Gastrocnemius medialis (tissue), 4 donors: ENCODE results near the gene WDR91. TPM values are rescaled to one million over a fixed set of nuclear protein-coding genes. Genes with fewer than 3 reads are reported as not detected.
A peak's percentile ranks its signal among the peaks of the same experiment; 100 is the strongest.

Experiments
- ATAC-seq, 2 donors: fragments of 150-250 bp; one replicate each; pipeline ENCODE4 v1.9.1; 2016
- DNase-seq, 2 donors: peaks; one replicate each; pipeline ENCODE4 v3.0.0-alpha.2; 2019
- H3K27ac ChIP-seq, 4 donors: fragments of 200-600 bp; sonication (generic); 1 replicate in 1 of 4; 2 replicates in 3 of 4; pipeline ENCODE4 v1.5.1; 2016 to 2018; ENCODE audit warnings: mild to moderate bottlenecking in 2 of 4, moderate library complexity in 1 of 4
- H3K27me3 ChIP-seq, 3 donors: fragments of 200-600 bp; sonication (generic) in 2 of 3; 1 replicate in 1 of 3; 2 replicates in 2 of 3; pipeline versions ENCODE4 v1.5.1 to v1.6.0; 2016 to 2019; ENCODE audit warnings: mild to moderate bottlenecking in 1 of 3, moderate library complexity in 1 of 3
- H3K36me3 ChIP-seq, 2 donors: fragments of 200-600 bp; sonication (generic) in 1 of 2; one replicate each; pipeline ENCODE4 v1.5.1; 2017 to 2018
- H3K4me1 ChIP-seq, 2 donors: fragments of 200-600 bp; sonication (generic) in 1 of 2; one replicate each; pipeline ENCODE4 v1.5.1; 2016 to 2017; ENCODE audit warnings: mild to moderate bottlenecking in 2 of 2
- H3K4me3 ChIP-seq, 4 donors: fragments of 200-600 bp; sonication (generic) in 3 of 4; 1 replicate in 1 of 4; 2 replicates in 3 of 4; pipeline ENCODE4 v1.5.1; 2016 to 2019; ENCODE audit warnings: mild to moderate bottlenecking in 2 of 4
- H3K9me3 ChIP-seq, 3 donors: fragments of 200-600 bp; sonication (generic) in 2 of 3; 1 replicate in 1 of 3; 2 replicates in 2 of 3; pipeline ENCODE4 v1.5.1; 2016 to 2019
- POLR2A ChIP-seq, 2 donors: fragments of 450-650 bp; IDR thresholded peaks; one replicate each; pipeline ENCODE4 v1.6.1; 2017; ENCODE audit warnings: antibody characterized with exemption in 2 of 2, mild to moderate bottlenecking in 2 of 2, moderate library complexity in 2 of 2
- in situ Hi-C, 4 donors: fragments of 200-750 bp; cut with MboI; loops; one replicate each; pipeline versions ENCODE4 v1.15.0 to v1.8.0; 2017; ENCODE audit warnings: low sequenced_read_pairs in 4 of 4
- intact Hi-C: fragments of 100-400 bp; cut with DNase I; formaldehyde crosslinking; loops from one replicate; pipeline ENCODE4 v1.15.1; 2023; ENCODE audit warnings: low total_unique reads
- total RNA-seq, 4 donors: library from RNA; depleted of rRNA; stranded (reverse); fragments of >200 nt; gene quantifications; one replicate each; pipeline versions ENCODE4 v1.1.0 to v1.2.3, GENCODE V29; 2016
- TF ChIP-seq, protein P1 (sequence below), 5 experiments: fragments of 450-650 bp in 3 of 5; fragments of 200-600 bp in 2 of 5; sonication (generic) in 2 of 5; IDR thresholded peaks in 4 of 5; conservative IDR thresholded peaks in 1 of 5; 1 replicate in 4 of 5; 2 replicates in 1 of 5; pipeline ENCODE4 v1.5.1; 2016 to 2019; ENCODE audit warnings: antibody characterized with exemption in 5 of 5, mild to moderate bottlenecking in 3 of 5, moderate library complexity in 3 of 5

The WDR91 gene
- total RNA-seq, 4 donors from 2014 or later = 3.6 to 8.0 (median 6.4) TPM

- peaks cover 48 to 62% of the 10 kb centered on the region in 2 donors for H3K4me1 ChIP-seq
Measured at GRCh38 chr7:135150072-135150782, 61.1 kb downstream of the WDR91 start.

GRCh38 chr7:135147899-135148721 is 63.2 kb downstream of the WDR91 start, which contains the start of gene TMEM140:
Gene TMEM140, plus strand, starts transcription at chr7:135148072. Its CDS starts 16,370 bp downstream, at chr7:135164442.
- Histone ChIP-seq H3K4me3 (peak within 1 kb of the TSS; percentile 74 to 79 (median 78)), H3K36me3 (peaks cover 0 to 16% of the 10 kb centered on the region in 2 donors), H3K27me3 (no peaks in the 10 kb centered on the region), H3K9me3 (no peaks in the 10 kb centered on the region), H3K27ac (peak within 1 kb of the TSS; percentile 96 to 99 (median 98)), H3K4me1 (peaks cover 45 to 47% of the 10 kb centered on the region in 2 donors)
- TF ChIP-seq POLR2A (IDR thresholded peaks at IDR 0.05) = peak; percentile 93 to 97
- TF ChIP-seq, protein P1, sequence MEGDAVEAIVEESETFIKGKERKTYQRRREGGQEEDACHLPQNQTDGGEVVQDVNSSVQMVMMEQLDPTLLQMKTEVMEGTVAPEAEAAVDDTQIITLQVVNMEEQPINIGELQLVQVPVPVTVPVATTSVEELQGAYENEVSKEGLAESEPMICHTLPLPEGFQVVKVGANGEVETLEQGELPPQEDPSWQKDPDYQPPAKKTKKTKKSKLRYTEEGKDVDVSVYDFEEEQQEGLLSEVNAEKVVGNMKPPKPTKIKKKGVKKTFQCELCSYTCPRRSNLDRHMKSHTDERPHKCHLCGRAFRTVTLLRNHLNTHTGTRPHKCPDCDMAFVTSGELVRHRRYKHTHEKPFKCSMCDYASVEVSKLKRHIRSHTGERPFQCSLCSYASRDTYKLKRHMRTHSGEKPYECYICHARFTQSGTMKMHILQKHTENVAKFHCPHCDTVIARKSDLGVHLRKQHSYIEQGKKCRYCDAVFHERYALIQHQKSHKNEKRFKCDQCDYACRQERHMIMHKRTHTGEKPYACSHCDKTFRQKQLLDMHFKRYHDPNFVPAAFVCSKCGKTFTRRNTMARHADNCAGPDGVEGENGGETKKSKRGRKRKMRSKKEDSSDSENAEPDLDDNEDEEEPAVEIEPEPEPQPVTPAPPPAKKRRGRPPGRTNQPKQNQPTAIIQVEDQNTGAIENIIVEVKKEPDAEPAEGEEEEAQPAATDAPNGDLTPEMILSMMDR (IDR thresholded peaks at IDR 0.05 in 4 of 5, conservative IDR thresholded peaks at IDR 0.05 in 1 of 5) = peak in 1 of 5 experiments; percentile 15
- intact Hi-C loops = loop anchor here (1.0 to 10.0 kb wide), 6 partner anchors 22 to 1896 kb away; partner anchors contain the start of genes AGBL3, BPGM, CYREN and EXOC4
- ATAC-seq (peak; percentile 81 to 84), DNase-seq (peak; percentile 73 to 80)
- in situ Hi-C loops = no loop called here

More at GRCh38 chr7:135150072-135150782, 61.1 kb downstream of the WDR91 start:
- Histone ChIP-seq H3K9me3 (no peaks in the 10 kb centered on the region), H3K27ac (peak overlapping the region; percentile 96 to 99 (median 98)), H3K27me3 (no peaks in the 10 kb centered on the region), H3K4me3 (peak overlapping the region; percentile 74 to 79 (median 78)), H3K36me3 (peaks cover 0 to 16% of the 10 kb centered on the region in 2 donors)
- in situ Hi-C loops = no loop called here
- ATAC-seq (peak; percentile 5 to 30), DNase-seq (peak; percentile 65 to 67)
- TF ChIP-seq, protein P1 (IDR thresholded peaks at IDR 0.05 in 4 of 5, conservative IDR thresholded peaks at IDR 0.05 in 1 of 5) = no peak
- TF ChIP-seq POLR2A (IDR thresholded peaks at IDR 0.05) = peak; percentile 78 to 80
- intact Hi-C loops = no loop called here

DNA sequence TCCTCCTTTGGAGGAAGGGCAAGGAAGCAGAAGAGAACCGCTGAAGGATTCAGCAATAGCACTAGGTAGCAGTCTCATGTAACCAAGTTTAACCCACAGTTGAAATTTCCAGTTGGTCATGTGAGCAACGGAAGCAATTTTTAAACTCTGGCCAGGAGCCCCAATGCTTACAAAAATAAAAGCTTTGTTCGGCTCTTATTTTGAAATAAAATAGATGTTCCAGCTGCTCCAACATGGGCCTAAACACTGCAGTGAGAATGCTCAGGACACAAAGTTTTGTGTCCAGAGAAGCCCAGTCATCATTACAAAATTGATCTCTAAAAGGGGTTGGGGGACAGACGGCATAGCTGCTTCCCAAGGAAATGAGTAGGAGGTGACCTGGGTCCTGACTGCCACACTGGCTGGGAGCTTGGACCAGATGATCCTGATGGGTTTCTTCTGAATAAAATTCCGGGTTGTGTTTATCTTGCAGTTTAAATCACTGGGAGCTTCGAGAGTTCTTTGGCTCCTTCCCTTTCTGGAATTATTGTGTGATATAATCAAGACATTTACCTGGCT is 63.9 kb downstream of the WDR91 start:
- intact Hi-C loops = loop anchor here (1.0 to 10.0 kb wide), 6 partner anchors 23 to 1895 kb away; partner anchors contain the start of genes AGBL3, BPGM, CYREN and EXOC4
- in situ Hi-C loops = no loop called here
- Histone ChIP-seq H3K36me3 (peaks cover 0 to 11% of the 10 kb centered on the region in 2 donors), H3K4me3 (peak overlapping the region; percentile 74 to 79 (median 78)), H3K27ac (peak overlapping the region; percentile 96 to 99 (median 98)), H3K9me3 (no peaks in the 10 kb centered on the region), H3K4me1 (peaks cover 38 to 46% of the 10 kb centered on the region in 2 donors), H3K27me3 (no peaks in the 10 kb centered on the region)
- DNase-seq (peak in 1 of 2 donors; percentile 69), ATAC-seq (peak; percentile 68 to 85)
- TF ChIP-seq, protein P1 (IDR thresholded peaks at IDR 0.05 in 4 of 5, conservative IDR thresholded peaks at IDR 0.05 in 1 of 5) = no peak
- TF ChIP-seq POLR2A (IDR thresholded peaks at IDR 0.05) = peak in 1 of 2 donors; percentile 30

- H3K36me3 ChIP-seq = no peaks in the 10 kb centered on the region
- no peaks in the 10 kb centered on the region for H3K9me3 ChIP-seq
- DNase-seq = no peak
- H3K4me3 ChIP-seq = no peak overlapping the region
- in situ Hi-C loops (no loop called here), intact Hi-C loops (loop anchor here (10.0 kb wide), 1 partner anchor 831 kb away; the partner anchor contains the start of gene MTPN)
- H3K27me3 ChIP-seq = no peaks in the 10 kb centered on the region
- peak overlapping the region; percentile 3 to 99 (median 80) for H3K27ac ChIP-seq
- no peak for TF ChIP-seq POLR2A (IDR thresholded peaks at IDR 0.05)
- TF ChIP-seq, protein P1 (IDR thresholded peaks at IDR 0.05 in 4 of 5, conservative IDR thresholded peaks at IDR 0.05 in 1 of 5) = no peak
- H3K4me1 ChIP-seq = peaks cover 22 to 23% of the 10 kb centered on the region in 2 donors
- ATAC-seq = no peak
Measured at GRCh38 chr7:135143885-135144668, 67.2 kb downstream of the WDR91 start.
